Muscle layer of duodenum (tissue), 2 donors: Measurements from ENCODE around the gene LCAT.

ENCODE experiments used
- H3K27ac ChIP-seq: one replicate; pipeline ENCODE4 v1.7.0; 2013; ENCODE audit warnings: mild to moderate bottlenecking, low read length
- H3K27me3 ChIP-seq: one replicate; pipeline ENCODE4 v1.7.0; 2013; ENCODE audit warnings: low read depth, mild to moderate bottlenecking, control low read depth, low read length
- H3K36me3 ChIP-seq, 2 donors: one replicate each; pipeline ENCODE4 v1.7.0; 2013; ENCODE audit warnings: low read length in 2 of 2, control low read depth in 1 of 2, mild to moderate bottlenecking in 1 of 2; ENCODE audit not compliant: insufficient read depth in 2 of 2, control insufficient read depth in 1 of 2
- H3K4me1 ChIP-seq, 2 donors: one replicate each; pipeline ENCODE4 v1.7.0; 2013; ENCODE audit warnings: low read length in 2 of 2, mild to moderate bottlenecking in 2 of 2, control low read depth in 1 of 2, moderate library complexity in 1 of 2; ENCODE audit not compliant: insufficient read depth in 2 of 2, control insufficient read depth in 1 of 2
- H3K4me3 ChIP-seq, 2 donors: one replicate each; pipeline ENCODE4 v1.7.0; 2013; ENCODE audit warnings: low read length in 2 of 2, low read depth in 1 of 2, mild to moderate bottlenecking in 1 of 2
- H3K9me3 ChIP-seq, 2 donors: one replicate each; pipeline ENCODE4 v1.7.0; 2013; ENCODE audit warnings: low read length in 2 of 2, control low read depth in 1 of 2, mild to moderate bottlenecking in 1 of 2; ENCODE audit not compliant: control insufficient read depth in 1 of 2
- donor health status: healthy.

LCAT gene

GRCh38 chr16:67954421-67955196 lies 10.7 kb upstream of the LCAT start:
- H3K27me3 ChIP-seq: no peaks in the 10 kb centered on the region
- no peak overlapping the region for H3K27ac ChIP-seq
- peaks cover 32 to 70% of the 10 kb centered on the region in 2 donors for H3K36me3 ChIP-seq
- peaks cover 0 to 24% of the 10 kb centered on the region in 2 donors for H3K4me1 ChIP-seq
- no peaks in the 10 kb centered on the region for H3K9me3 ChIP-seq
- H3K4me3 ChIP-seq: no peak overlapping the region

GRCh38 chr16:67953641-67954375 lies 9.9 kb upstream of the LCAT start:
- peaks cover 35 to 74% of the 10 kb centered on the region in 2 donors for H3K36me3 ChIP-seq
- no peaks in the 10 kb centered on the region for H3K27me3 ChIP-seq
- no peak overlapping the region for H3K4me3 ChIP-seq
- no peaks in the 10 kb centered on the region for H3K9me3 ChIP-seq
- peaks cover 0 to 21% of the 10 kb centered on the region in 2 donors for H3K4me1 ChIP-seq
- H3K27ac ChIP-seq: no peak overlapping the region

GRCh38 chr16:67951485-67951884 lies 7.6 kb upstream of the LCAT start:
- Histone ChIP-seq H3K27me3 (no peaks in the 10 kb centered on the region), H3K9me3 (no peaks in the 10 kb centered on the region), H3K4me1 (peaks cover 0 to 21% of the 10 kb centered on the region in 2 donors), H3K4me3 (no peak overlapping the region), H3K27ac (no peak overlapping the region), H3K36me3 (peaks cover 51 to 81% of the 10 kb centered on the region in 2 donors)

- H3K27me3 ChIP-seq: no peaks in the 10 kb centered on the region
- peaks cover 0 to 27% of the 10 kb centered on the region in 2 donors for H3K4me1 ChIP-seq
- H3K36me3 ChIP-seq: peaks cover 62 to 92% of the 10 kb centered on the region in 2 donors
- no peak overlapping the region for H3K4me3 ChIP-seq
- no peak overlapping the region for H3K27ac ChIP-seq
- H3K9me3 ChIP-seq: no peaks in the 10 kb centered on the region
These were observed 6.5 kb upstream of the LCAT start for GRCh38 chr16:67950335-67950843.

- H3K27ac ChIP-seq: no peak overlapping the region
- H3K27me3 ChIP-seq: no peaks in the 10 kb centered on the region
- no peaks in the 10 kb centered on the region for H3K9me3 ChIP-seq
- H3K4me3 ChIP-seq: no peak overlapping the region
- peaks cover 0 to 34% of the 10 kb centered on the region in 2 donors for H3K4me1 ChIP-seq
- peaks cover 64 to 92% of the 10 kb centered on the region in 2 donors for H3K36me3 ChIP-seq
These were observed 5.7 kb upstream of the LCAT start for GRCh38 chr16:67949645-67950044.

- no peaks in the 10 kb centered on the region for H3K27me3 ChIP-seq
- H3K9me3 ChIP-seq: no peaks in the 10 kb centered on the region
- H3K4me1 ChIP-seq: peaks cover 0 to 47% of the 10 kb centered on the region in 2 donors
- no peak overlapping the region for H3K27ac ChIP-seq
- no peak overlapping the region for H3K4me3 ChIP-seq
- H3K36me3 ChIP-seq: peaks cover 54 to 87% of the 10 kb centered on the region in 2 donors
These were observed 4.1 kb upstream of the LCAT start for GRCh38 chr16:67948015-67948414.

GRCh38 chr16:67946966-67947558 lies 3.1 kb upstream of the LCAT start:
- Histone ChIP-seq H3K36me3 (peaks cover 56 to 90% of the 10 kb centered on the region in 2 donors), H3K9me3 (no peaks in the 10 kb centered on the region), H3K4me3 (no peak overlapping the region), H3K4me1 (peaks cover 0 to 51% of the 10 kb centered on the region in 2 donors), H3K27me3 (no peaks in the 10 kb centered on the region), H3K27ac (no peak overlapping the region)

- no peak overlapping the region for H3K27ac ChIP-seq
These were observed 2.2 kb upstream of the LCAT start for GRCh38 chr16:67946128-67946569.

GRCh38 chr16:67945392-67945933 lies 1.5 kb upstream of the LCAT start:
- Histone ChIP-seq H3K36me3 (peaks cover 45 to 82% of the 10 kb centered on the region in 2 donors), H3K9me3 (no peaks in the 10 kb centered on the region), H3K27ac (no peak overlapping the region), H3K4me1 (peaks cover 0 to 38% of the 10 kb centered on the region in 2 donors), H3K4me3 (no peak overlapping the region), H3K27me3 (no peaks in the 10 kb centered on the region)

More at GRCh38 chr16:67946128-67946569, 2.2 kb upstream of the LCAT start:
- H3K4me3 ChIP-seq: no peak overlapping the region
- H3K27me3 ChIP-seq: no peaks in the 10 kb centered on the region
- H3K36me3 ChIP-seq: peaks cover 51 to 89% of the 10 kb centered on the region in 2 donors
- H3K9me3 ChIP-seq: no peaks in the 10 kb centered on the region
- H3K4me1 ChIP-seq: peaks cover 0 to 42% of the 10 kb centered on the region in 2 donors

GRCh38 chr16:67944690-67945391 lies 921 bp upstream of the LCAT start:
- Histone ChIP-seq H3K27ac (peak overlapping the region; percentile 31), H3K4me1 (peaks cover 0 to 42% of the 10 kb centered on the region in 2 donors)

More at GRCh38 chr16:67944690-67945391, 921 bp upstream of the LCAT start:
- no peak overlapping the region for H3K4me3 ChIP-seq
- H3K9me3 ChIP-seq: no peaks in the 10 kb centered on the region
- no peaks in the 10 kb centered on the region for H3K27me3 ChIP-seq
- peaks cover 40 to 79% of the 10 kb centered on the region in 2 donors for H3K36me3 ChIP-seq
